ENCODE measurements around the gene P2RY14. TPM values are rescaled to one million over a fixed set of nuclear protein-coding genes. Genes with fewer than 3 reads are reported as not detected.

Gene P2RY14
- total and polyA plus RNA-seq, 2 donors from 2014 or later: 0.54 to 2.4 TPM

GRCh38 chr3:151227266-151227806, 51.0 kb downstream of the P2RY14 start:
- no peak for TF ChIP-seq CTCF (IDR thresholded peaks at IDR 0.05; ENCODE audit: borderline replicate concordance, extremely low read depth, insufficient read depth)
- H3K27ac ChIP-seq (ENCODE audit: low read depth in 2 of 2, low read length in 2 of 2): no peak overlapping the region
- no peak overlapping the region for H3K4me3 ChIP-seq (ENCODE audit: low read length in 3 of 3)
- peaks cover 0 to 8% (median 2%) of the 10 kb centered on the region in 3 donors for H3K4me1 ChIP-seq (ENCODE audit: control insufficient read depth in 2 of 3, insufficient read depth in 2 of 3, low read depth in 1 of 3, low read length in 3 of 3)
- H3K9me3 ChIP-seq (ENCODE audit: control insufficient read depth in 2 of 3, insufficient read depth in 1 of 3, low read length in 3 of 3): no peaks in the 10 kb centered on the region
- DNase-seq (no peak), FAIRE-seq (no peak)
- no peak overlapping the region for H3K9ac ChIP-seq (ENCODE audit: low read length in 3 of 3)
- no peaks in the 10 kb centered on the region for H3K36me3 ChIP-seq (ENCODE audit: control insufficient read depth in 2 of 3, insufficient read depth in 3 of 3, low read length in 3 of 3)
- no peaks in the 10 kb centered on the region for H3K27me3 ChIP-seq (ENCODE audit: control insufficient read depth, insufficient read depth, low read length)
- intact Hi-C loops (cut with DNase I): no loop called here

- FAIRE-seq: no peak
These were observed 51.5 kb downstream of the P2RY14 start for GRCh38 chr3:151226825-151227224.

GRCh38 chr3:151226088-151226563, 52.2 kb downstream of the P2RY14 start:
- Histone ChIP-seq H3K27ac (ENCODE audit: low read depth in 2 of 2, low read length in 2 of 2) (no peak overlapping the region), H3K27me3 (ENCODE audit: control insufficient read depth, insufficient read depth, low read length) (no peaks in the 10 kb centered on the region), H3K36me3 (ENCODE audit: control insufficient read depth in 2 of 3, insufficient read depth in 3 of 3, low read length in 3 of 3) (no peaks in the 10 kb centered on the region), H3K4me3 (ENCODE audit: low read length in 3 of 3) (no peak overlapping the region), H3K4me1 (ENCODE audit: control insufficient read depth in 2 of 3, insufficient read depth in 2 of 3, low read depth in 1 of 3, low read length in 3 of 3) (peaks cover 0 to 8% (median 2%) of the 10 kb centered on the region in 3 donors), H3K9me3 (ENCODE audit: control insufficient read depth in 2 of 3, insufficient read depth in 1 of 3, low read length in 3 of 3) (no peaks in the 10 kb centered on the region), H3K9ac (ENCODE audit: low read length in 3 of 3) (no peak overlapping the region)
- DNase-seq (peak in 2 of 5 donors; percentile 8 to 14), FAIRE-seq (no peak)
- intact Hi-C loops (cut with DNase I): no loop called here
- TF ChIP-seq CTCF (IDR thresholded peaks at IDR 0.05; ENCODE audit: borderline replicate concordance, extremely low read depth, insufficient read depth): no peak

More at GRCh38 chr3:151226825-151227224, 51.5 kb downstream of the P2RY14 start:
- Histone ChIP-seq H3K9ac (ENCODE audit: low read length in 3 of 3) (no peak overlapping the region), H3K27ac (ENCODE audit: low read depth in 2 of 2, low read length in 2 of 2) (no peak overlapping the region), H3K36me3 (ENCODE audit: control insufficient read depth in 2 of 3, insufficient read depth in 3 of 3, low read length in 3 of 3) (no peaks in the 10 kb centered on the region), H3K4me3 (ENCODE audit: low read length in 3 of 3) (no peak overlapping the region), H3K4me1 (ENCODE audit: control insufficient read depth in 2 of 3, insufficient read depth in 2 of 3, low read depth in 1 of 3, low read length in 3 of 3) (peaks cover 0 to 8% (median 2%) of the 10 kb centered on the region in 3 donors), H3K9me3 (ENCODE audit: control insufficient read depth in 2 of 3, insufficient read depth in 1 of 3, low read length in 3 of 3) (no peaks in the 10 kb centered on the region), H3K27me3 (ENCODE audit: control insufficient read depth, insufficient read depth, low read length) (no peaks in the 10 kb centered on the region)
- no peak for TF ChIP-seq CTCF (IDR thresholded peaks at IDR 0.05; ENCODE audit: borderline replicate concordance, extremely low read depth, insufficient read depth)
- intact Hi-C loops (cut with DNase I): no loop called here
- DNase-seq: no peak
